Activated CD8-positive, alpha-beta memory T cell treated with anti-CD3 and anti-CD28 coated beads for 36 hours (primary cell): ENCODE data around the gene HHIP. TPM values are rescaled to one million over a fixed set of nuclear protein-coding genes. Genes with fewer than 3 reads are reported as not detected.

Experiments
- CTCF ChIA-PET: fragments of 350-600 bp; sonication (Branson Sonifier 250); formaldehyde crosslinking; loops from one replicate; lab custom pipeline; 2021; ENCODE audit warnings: antibody characterized with exemption; lab: Charles Lee
- POLR2A ChIA-PET: fragments of 350-600 bp; sonication (Branson Sonifier 250); formaldehyde crosslinking; loops from one replicate; lab custom pipeline; 2021; ENCODE audit warnings: antibody characterized with exemption; lab: Charles Lee
- total RNA-seq, 2 experiments: library from RNA; stranded (reverse); gene quantifications; one replicate each; pipeline ENCODE4 v1.2.3, GENCODE V29; 2021

The HHIP gene, protein sequence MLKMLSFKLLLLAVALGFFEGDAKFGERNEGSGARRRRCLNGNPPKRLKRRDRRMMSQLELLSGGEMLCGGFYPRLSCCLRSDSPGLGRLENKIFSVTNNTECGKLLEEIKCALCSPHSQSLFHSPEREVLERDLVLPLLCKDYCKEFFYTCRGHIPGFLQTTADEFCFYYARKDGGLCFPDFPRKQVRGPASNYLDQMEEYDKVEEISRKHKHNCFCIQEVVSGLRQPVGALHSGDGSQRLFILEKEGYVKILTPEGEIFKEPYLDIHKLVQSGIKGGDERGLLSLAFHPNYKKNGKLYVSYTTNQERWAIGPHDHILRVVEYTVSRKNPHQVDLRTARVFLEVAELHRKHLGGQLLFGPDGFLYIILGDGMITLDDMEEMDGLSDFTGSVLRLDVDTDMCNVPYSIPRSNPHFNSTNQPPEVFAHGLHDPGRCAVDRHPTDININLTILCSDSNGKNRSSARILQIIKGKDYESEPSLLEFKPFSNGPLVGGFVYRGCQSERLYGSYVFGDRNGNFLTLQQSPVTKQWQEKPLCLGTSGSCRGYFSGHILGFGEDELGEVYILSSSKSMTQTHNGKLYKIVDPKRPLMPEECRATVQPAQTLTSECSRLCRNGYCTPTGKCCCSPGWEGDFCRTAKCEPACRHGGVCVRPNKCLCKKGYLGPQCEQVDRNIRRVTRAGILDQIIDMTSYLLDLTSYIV
- not detected for total RNA-seq

DNA sequence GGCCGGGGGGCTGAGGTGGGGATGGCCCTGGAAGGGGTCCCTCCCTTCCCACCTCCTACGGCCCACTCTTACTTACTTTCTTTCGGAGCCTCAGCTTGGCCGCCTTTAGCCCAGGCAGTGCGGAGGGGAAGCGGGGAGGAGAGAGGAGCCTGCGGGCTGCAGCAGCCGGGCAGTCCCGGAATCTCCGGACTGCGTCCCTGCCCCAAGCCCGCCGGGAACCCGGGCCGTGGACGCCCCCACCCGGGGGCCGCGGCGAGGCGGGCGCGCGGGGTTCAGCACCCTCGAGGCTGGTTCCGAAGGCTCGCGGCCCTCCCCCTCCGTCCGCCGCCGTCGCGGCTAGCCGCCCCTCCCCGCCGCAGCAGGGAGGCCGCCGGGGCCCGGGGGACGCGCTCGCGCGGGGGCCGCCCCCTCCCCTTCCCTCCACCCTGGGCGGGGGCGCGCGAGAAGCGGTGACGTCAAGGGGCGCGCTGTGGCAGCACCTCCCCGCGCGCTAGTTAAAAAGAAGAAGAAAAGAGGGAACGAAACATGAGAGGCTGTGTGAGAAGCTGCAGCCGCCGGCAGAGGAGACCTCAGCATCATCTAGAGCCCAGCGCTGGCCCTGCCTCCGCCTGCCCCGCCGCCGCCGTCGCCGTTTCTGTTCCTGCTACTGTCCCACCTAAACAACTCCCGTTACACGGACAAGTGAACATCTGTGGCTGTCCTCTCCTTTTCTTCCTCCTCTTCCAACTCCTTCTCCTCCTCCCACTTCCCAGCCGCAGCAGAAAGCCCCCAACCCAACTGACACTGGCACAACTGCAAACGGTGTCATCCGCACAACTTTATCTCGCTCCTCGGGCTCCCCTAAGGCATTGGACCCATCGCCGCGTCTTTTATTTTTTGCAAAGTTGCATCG lies at the start of gene HHIP:
Gene HHIP, plus strand, starts transcription at position 526 of the 892 bp plus-strand sequence. CDS start 520 bp downstream, outside the sequence.
- POLR2A ChIA-PET: no interaction called here
- CTCF ChIA-PET: no interaction called here

DNA sequence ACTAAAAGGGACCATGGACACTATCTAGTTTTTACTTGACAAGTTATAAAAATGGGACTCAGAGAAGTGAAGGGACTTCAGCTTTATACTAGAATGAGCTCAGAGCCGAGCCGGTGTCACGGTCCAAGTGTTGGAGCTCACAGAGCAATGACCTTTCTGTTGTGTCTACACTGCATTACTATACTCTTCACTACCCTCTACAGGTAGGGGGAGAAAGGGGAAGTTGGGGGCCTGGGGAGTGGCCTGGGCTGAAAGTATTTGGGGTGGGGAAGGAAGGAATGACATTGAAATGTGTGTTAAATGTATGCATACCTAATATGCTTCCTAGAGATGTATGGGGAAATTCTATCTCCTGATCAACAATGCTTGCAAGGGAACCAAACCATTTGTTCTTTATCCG lies 48.8 kb upstream of the HHIP start:
- ChIA-PET POLR2A (interaction anchor here (0.6 kb wide), 1 partner anchor 1188 kb away, joined by 4 read pairs; no protein-coding TSS in a partner anchor), CTCF (no interaction called here)

DNA sequence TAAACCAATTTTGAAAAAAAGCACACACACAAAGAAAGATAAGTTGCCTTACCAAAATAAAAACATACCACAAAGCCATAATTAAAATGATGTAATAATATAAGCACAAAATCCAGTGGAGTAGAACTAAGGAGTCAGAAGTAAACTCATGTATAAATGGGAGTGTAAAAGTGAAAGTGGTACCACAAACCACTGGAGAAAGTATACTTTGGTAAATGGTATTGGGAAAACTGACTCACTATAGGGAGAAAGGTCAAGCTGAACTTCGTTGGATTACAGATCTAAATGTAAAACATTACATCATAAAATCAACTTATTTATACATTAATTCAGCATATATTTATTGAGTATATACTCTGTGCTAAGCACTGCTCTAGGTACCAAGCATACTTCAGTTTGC lies 46.3 kb upstream of the HHIP start:
- CTCF ChIA-PET: no interaction called here
- POLR2A ChIA-PET: no interaction called here

DNA sequence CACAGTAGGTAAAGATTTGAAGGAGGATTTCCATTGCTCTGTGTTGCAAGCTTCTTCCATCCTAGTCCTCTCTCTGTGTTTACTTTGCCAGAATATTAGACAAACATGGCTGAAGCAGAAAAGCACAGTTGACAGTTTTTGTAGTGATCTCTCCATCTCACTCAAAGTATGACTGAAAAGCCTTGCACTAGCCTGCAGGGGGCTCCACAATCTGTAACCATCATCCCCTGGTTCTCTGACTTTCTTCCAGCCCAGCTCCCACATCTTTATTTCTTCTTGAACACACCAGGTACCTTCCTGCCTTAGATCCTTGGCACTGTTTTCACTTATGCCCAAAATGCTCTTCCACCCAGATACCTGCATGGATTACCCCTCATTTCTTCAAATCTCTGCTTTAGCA lies 34.1 kb upstream of the HHIP start:
- POLR2A ChIA-PET: no interaction called here
- CTCF ChIA-PET: no interaction called here

DNA sequence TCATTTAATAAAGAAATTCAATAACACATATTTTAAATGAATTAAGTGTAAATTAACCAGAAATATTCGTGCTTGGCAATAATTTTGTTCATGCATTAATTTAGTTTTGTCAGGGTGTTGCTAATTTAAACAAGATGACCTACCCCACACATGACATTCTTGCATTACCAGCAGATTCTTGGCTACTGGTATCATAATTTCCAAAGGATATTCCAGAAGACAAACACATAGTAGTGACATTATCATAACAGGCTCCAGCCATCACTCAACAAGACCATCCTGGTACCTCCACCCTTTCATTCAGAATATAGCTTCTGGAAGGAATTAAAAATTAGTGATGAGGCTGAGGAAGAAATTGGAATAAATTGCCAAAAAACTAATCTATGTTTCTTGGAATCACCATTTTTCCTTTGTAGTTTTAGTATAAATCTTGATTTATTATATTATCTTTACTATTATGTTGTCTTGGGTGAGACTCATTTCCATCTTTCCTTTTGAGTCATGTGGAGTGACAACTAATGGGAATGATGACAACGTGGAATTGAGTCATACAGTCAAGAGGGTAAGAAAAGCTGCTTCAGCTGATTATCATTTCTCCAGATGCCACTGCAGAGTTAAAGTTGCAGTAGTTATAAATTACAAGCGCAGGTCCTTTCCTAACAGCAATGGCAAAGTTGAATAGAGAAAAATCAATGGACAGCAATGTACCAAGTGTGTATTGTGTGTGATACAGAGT lies 30.9 kb upstream of the HHIP start:
- ChIA-PET POLR2A (no interaction called here), CTCF (no interaction called here)

DNA sequence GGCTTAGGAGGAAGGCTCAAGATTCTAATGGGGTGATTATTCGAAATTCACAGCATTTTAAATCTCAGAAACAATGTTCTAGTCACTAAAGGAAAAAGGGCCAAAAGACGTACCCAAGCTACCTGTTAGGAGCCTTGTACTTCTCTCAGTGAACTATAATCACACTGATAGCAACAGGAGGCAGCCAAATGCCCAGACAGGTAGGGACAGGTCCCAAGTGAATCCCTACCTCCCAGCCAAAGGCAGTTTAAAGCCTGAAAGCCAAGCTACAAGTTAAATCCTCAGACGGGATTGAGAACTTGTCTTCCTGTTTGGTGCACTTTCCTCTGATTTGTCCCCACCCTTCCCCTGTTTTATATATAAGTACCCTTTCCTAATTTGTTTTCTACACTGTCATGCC lies 24.3 kb upstream of the HHIP start:
- ChIA-PET POLR2A (no interaction called here), CTCF (no interaction called here)

DNA sequence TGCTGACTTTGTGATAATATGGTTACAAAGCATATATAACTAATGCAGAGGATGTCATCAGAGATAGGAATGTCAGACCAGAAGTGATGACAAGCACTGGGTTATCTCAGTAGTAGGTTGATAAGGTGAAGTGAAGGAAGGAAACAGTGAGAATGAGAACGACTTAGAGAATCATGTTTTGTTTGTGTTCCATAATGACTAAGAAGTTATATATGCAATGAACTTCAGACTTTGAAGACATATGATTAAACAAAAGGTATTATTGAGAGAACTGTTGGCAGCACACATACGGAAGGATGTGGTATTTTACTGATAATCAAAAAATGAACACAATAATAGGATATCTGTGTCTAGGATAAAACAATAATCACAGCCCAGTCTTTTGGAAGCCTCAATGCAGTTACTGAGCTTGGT lies 18.3 kb upstream of the HHIP start:
- CTCF ChIA-PET: no interaction called here
- POLR2A ChIA-PET: no interaction called here

DNA sequence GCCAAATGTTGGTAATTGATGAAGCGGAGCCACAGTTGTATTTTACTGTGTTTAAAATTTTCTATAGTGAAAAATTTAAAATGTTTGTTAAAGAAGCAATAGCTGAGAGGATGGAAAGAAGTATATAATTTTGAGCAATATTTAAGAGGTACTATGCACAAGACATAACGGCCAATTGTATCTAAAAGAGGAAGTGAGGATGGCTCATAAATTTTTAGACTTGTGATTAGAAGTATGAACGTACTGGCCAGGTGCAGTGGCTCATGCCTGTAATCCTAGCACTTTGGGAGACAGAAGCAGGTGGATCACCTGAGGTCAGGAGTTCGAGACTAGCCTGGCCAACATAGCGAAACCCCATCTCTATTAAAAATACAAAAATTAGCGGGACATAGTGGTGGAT lies 12.7 kb upstream of the HHIP start:
- ChIA-PET CTCF (no interaction called here), POLR2A (no interaction called here)

DNA sequence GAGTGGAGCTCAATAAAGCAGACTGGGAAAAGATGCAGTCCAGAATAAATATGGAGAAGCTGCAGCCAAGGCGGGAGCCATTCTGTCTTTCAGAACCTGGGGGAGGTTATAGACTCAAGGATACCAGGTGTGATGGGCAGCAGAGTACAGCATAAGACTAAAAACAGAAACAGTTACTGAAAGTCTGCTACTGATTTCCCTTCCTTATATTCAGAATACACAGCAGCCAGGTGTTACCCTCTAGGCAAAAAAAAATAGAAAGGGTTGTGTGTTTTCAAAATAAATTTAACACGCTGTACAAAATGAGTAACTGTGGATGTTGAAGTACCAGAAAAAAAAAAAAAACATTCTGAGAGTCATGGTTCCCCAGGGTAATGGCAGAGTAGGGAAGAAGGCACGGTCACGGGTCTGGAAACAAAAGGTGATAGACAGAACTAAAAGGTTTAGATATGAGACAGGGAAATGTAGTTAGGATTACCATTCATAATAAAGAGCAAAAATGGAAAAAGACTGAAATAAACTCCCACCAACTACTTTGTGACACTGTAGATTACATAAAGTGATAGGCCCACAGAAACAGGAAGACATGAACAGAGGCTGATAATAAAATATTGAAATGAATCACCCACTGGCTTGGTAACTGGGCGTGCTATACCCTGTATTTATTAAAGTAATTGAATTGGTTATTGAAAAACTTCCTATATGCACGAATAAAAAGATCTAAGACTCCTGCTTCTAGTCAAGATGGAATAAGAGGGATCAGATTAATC lies 10.8 kb upstream of the HHIP start:
- POLR2A ChIA-PET: no interaction called here

DNA sequence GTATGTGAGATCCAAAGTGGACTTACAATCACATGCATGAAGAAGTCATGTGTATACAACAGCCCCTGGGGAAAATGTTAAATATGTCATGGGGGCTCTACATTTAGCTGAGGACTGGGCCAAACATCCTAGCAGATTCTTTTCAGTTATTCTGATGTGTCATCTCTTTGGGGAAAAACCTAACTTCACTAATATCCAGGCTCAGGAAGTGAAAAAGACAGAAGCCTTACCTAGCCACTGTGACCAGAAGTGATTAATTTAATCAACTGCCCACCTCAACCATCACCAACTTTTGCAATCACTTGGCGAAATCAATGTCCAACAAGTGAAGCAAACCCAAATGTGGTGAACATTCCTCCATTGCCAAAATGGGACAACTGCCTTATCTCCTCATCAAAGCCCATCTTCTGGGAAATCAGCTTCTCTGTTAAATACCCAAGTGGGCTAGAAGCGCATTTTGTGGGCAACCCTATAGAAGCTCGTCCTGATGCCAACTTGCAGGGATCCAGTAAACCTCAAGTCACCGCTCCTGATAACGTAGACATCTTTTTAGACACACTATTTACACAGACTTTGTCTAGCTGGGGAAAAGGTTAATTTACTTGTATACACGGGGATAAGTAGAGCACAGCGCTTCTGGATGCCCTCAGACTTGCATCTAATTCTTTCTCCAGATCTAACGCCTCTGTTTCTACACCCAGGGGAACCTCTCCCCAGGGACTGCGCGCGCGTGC lies 1.4 kb upstream of the HHIP start:
- ChIA-PET POLR2A (no interaction called here), CTCF (no interaction called here)

More for the DNA sequence above, 10.8 kb upstream of the HHIP start:
- CTCF ChIA-PET: no interaction called here

DNA sequence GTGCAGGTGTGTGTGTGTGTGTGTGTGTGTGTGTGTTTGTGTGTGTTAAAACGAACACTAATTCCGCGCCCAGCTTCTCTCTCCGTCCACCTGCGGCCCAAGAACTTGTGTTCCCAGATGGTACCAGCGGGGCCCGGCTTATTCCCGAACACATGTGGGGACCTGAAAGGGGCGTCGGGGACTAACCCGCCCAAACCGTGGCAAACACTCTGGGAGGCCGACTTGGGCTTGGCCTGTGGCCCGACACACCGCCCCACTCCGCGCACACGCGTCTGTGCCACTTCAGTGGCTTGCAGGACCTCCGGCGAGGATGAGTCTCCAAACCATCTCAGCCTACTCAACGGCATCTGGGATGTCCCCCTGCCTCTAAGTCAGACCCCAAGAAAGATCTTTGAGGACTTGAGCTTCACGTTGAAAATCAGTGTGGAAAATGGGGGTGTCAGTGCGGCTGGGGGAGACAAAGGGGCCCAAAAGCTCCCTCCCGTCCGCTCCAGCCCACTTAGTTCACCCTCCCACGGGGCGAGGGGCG lies 790 bp upstream of the HHIP start:
- ChIA-PET CTCF (no interaction called here), POLR2A (no interaction called here)

DNA sequence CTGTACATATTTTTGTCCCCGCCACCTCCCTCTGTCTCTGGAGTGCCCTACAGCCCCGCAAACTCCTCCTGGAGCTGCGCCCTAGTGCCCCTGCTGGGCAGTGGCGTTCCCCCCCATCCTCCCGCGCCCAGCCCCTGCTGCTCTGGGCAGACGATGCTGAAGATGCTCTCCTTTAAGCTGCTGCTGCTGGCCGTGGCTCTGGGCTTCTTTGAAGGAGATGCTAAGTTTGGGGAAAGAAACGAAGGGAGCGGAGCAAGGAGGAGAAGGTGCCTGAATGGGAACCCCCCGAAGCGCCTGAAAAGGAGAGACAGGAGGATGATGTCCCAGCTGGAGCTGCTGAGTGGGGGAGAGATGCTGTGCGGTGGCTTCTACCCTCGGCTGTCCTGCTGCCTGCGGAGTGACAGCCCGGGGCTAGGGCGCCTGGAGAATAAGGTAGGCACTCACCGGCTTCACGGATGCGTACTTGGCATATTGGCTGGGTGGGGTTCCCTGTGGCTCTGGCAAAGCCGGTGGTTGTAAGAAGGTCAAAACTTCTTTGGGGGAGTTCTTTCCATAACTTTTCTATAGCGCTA lies 653 bp downstream of the HHIP start:
- ChIA-PET CTCF (no interaction called here), POLR2A (no interaction called here)

DNA sequence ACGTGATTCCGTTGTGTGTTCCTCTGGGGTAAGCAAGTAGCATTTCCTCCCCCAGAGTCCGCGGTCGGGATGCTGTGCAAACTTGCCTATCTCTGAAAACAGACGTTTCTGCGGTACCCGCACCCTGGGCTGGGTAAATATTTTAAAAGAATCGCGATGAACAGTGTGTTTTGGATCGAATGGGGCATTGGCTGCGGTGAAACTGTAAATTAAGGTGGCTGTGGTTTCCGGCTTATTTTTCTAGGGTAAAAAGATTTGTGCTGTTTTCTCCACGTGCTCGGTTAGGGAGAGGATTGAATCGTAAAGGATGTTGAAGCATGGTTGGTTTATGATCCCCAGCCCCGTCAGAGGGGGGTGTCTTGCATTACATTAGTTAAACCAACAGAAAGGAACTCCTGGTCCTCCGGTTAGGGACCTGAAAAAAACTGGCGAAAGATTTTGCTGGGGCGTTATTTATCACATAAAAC lies 1.2 kb downstream of the HHIP start:
- CTCF ChIA-PET: no interaction called here
- POLR2A ChIA-PET: no interaction called here

DNA sequence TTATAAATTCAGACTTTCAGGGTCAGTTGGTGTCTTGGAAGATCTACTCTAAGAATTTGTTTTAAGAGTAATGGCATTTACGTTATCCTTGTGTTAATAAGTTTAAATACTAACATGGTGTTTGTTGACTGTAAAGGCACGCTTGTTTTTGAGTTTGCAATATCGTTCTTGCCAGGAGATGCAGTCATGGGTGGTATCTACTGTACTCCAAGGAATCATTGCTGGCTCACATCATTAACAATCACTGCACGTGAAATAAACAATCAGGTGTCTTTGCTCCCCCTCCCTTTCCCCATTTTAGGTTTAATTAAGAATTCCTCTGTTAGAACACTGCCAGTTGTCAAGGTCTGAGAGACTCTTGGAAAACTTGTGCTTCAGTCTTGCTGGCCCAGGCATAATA lies 1.6 kb downstream of the HHIP start:
- CTCF ChIA-PET: no interaction called here
- POLR2A ChIA-PET: no interaction called here

DNA sequence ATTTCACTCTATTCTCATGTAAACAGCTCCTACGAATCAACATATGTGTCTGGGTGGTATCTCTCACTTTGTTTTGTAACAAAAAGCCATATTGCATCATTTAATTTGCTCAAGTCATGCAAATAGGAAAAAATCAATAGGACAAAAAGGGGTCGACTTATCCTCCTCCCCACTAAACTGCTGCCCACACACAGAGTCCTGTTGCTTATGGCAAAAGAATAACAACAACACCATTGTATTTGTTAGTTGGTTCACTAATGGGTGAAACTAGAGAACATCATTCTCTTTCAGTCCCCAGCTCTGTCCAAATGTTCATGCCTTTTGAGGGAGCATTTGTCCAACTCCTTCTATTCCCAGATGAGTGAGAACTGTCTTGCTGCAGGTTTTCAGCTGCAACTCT lies 2.1 kb downstream of the HHIP start:
- CTCF ChIA-PET: no interaction called here
- POLR2A ChIA-PET: no interaction called here

DNA sequence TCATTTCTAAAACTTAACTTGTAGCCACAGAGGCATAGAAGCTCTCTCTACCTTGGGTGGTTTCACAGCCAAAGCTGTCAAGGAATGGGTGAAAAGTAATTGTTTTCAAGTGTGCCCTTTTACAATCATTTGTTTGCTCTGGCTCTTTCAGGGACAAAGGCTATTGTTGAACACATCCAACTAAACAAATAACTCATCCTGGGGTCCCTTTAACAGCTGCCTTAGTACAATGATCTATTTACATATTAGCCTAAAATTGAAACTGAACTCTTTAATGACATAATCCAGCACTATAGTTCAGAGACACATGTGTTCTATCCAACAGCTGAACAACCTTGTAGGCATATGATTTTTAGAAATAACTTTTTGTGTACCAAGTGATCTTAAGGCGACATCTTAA lies 3.7 kb downstream of the HHIP start:
- ChIA-PET CTCF (no interaction called here), POLR2A (no interaction called here)

DNA sequence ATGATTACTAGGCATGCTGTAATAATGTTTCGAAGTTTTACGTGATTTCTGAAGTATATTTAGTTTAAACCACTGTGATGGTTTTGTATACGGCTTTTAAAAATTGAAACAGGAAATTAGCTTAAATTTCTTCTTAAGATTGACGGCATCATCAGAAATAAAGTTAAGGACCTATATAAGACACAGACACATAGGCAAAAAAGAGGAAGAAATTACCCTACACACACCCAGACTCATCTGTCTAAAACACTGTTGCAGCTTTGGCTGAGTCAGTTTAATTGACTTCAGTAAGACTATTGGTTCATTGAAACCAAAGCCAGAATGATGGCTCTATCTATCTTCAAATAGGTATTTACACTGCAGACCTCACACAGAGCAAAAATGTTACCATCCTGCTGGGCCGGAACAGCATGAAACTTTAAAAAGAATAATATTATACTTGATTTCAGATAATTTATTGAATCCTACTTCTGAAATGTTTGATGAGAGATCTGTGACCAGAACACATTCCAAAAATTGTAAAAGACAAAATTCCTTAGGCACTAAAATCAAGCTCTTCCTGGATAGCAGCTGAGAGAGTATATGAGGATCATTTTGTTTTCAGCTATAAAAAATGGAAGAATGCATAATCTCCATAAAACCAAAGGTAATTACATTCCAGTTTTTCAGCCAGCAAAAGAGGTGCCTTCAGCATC lies 4.5 kb downstream of the HHIP start:
- POLR2A ChIA-PET: no interaction called here
- CTCF ChIA-PET: no interaction called here
